NCI-H526 treated with DMSO at 0.1 percent for 48 hours (cell line): ENCODE data around the gene HIVEP2.

Source experiments
- DNase-seq: peaks from one replicate; lab custom pipeline; 2025; lab: John Stamatoyannopoulos, UW

HIVEP2 gene

DNA sequence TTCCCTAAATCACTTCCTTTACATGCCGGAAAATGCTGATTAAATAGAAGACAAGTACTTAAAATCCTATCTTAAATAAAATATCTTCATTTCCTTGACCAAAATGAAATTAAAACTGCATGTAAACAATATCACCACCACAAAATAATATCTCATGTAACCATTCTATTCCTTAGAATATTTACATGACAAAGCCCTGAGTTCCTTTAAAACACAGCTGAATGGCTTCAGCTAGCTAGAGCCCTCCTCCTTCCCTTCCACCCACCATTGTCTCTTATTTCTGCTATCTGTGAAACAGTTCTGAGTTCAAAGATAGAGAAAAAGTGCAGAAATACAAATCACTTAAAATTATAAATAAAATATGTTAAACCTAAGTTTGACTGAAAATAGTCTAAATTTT is 103.1 kb downstream of the HIVEP2 start:
- DNase-seq = no peak

DNA sequence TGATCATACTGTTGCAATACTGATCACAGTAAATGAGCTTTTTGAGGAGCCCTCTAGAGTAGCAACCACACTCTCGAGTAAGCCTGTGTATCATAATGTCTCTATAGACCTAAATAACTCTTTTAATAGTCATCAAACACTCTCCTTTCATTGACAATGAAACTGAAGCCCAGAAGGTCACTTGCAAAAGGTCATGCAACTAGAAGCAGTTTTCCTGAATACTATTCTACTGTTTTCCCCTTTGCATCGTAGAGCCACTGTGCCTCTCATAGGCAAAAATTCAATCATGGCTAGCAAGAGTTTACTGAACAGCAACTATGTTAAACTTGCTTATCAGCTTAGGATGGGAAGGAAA is 105.3 kb downstream of the HIVEP2 start:
- DNase-seq = no peak

DNA sequence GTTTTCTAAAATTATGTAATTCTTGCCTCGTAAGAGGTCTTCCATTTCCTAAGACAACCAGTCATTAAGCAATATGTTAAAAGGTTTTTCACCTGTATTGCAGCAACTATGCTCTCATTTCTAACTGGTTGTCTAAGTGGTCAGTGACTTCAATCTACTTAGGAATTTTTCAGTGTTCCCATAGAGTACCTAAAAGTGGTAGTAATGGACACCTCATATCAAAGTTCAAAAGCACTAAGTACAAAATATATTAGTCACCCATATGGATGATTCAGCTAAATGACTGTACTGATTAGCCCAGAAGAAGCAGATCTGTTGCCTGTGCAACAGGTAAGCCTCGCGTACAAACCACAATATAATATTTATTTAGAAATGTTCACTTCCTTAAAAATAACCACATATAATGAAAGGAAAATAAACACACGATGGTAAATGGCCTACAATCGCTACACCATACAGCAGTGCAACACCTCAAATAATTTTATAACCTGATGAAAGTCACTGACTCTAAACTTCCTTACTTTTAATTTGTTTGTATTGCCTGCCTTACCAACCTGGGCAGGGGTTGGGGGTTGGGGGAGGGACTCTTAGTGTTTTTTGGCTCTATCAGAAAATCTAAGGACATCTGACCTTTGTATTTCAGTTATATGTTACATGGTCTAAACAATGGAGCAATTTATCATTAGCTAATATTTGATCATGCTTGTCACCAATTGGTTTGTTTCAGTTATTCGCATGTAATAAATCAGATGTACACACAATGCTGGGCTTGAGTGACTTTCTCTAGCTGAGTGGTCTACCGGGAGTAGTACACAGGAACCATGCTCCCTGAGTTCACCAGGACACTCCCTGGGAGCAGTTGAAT is 105.9 kb downstream of the HIVEP2 start:
- DNase-seq = no peak

DNA sequence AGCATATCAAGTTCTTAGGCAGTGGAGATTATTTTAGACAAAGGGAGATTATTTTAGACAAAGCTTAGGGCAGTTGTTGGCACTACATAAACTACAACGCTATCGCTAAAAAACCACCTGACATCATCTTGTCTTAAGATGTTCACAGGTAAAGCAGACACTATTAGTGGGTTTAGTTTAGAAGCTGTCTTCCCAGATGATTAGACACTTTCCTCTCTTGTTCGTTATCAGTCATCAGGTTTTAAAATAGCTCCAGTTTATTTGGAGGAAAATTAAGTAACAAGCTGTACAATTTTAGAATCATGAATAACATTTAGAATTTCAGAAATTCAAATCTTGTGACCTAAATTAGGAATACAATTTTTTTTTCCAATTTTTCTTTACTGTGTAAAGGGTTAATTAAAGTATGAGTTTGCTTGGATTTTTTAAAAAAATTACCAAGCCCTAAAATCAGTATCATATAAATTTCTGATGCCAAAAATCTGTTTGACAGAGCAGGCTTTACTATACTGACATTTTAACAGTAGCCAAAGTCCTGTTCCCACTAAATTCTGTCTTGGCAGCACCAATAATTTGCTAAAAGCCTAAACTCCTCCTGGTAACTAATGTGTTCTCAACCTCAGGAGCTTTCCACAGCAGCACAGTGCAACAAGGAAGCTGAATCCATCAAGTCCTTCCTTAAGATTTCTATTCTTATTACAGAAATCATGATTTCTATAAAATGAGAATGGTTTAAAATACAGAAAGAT is 109.0 kb downstream of the HIVEP2 start:
- DNase-seq = no peak

DNA sequence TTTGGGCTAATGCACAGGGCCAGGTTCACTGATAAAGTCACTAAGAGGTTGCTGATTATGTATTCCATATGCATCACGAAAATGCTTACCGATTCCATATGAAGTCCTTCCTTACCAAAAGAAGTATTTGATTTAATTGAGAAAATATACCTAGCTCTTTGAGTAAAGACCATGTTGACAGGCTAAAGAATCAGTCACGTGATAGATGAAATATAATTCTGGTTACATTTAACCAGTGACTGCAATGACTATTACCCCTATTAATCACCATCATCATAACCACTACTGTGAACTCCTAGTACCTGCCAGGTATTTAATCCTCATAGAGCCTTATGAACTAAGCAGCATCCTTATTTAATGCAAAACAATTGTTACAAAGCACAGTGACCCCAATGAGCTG is 110.1 kb downstream of the HIVEP2 start:
- no peak for DNase-seq

DNA sequence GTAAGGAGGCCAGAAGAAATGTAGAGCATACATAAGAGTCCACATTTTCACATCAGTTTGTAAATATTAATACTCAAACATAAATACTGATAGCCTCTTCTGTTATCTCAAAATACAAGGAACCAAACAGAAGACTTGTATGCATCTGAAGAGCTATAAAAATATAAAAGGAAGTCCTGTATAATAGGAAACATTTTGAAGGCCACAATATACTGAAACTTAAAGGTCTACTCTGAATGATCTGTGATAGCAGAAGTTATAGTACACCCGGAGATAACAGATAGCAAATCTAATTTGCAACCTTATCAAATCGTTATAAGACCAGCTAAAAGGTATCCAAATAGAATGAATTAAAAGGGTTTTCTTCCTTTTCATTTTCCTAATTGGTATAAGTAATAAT is 111.2 kb downstream of the HIVEP2 start:
- no peak for DNase-seq

DNA sequence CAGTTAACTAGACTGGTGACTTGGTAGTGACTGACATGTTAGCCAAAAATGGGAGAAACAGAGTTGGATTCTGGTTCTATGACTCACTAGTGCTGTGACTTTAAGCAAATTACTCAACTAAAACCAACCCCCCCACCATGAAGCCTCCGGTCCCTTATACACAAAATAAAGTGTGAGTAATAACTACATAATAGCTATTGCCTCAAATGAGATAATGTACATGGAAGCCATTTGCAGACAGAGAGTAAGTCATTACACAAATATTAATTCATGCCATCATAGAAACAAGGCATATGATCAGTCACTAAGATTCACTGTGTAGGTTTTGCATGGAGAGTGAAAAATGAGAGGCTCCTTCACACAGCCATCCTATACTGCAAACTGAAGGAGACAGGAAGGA is 111.9 kb downstream of the HIVEP2 start:
- DNase-seq = no peak

DNA sequence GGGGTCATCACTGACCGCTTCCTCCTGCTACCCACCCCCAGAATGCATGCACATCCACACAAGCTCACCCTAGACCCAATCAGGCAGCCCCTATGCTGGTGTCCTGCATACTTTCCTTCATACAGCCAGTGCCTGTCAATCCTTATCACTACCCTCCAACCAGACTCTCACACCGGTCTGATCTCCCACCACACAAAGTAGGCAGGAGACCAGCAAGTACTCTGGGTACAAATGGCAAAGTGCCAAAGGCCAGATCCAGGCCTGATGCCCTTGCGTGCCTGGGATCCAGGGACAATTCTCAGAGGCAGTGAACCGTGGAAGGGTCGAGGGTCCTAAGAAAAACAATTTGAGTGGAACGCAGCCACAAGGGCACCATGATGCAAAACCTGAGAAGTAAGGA is 114.2 kb downstream of the HIVEP2 start:
- no peak for DNase-seq

DNA sequence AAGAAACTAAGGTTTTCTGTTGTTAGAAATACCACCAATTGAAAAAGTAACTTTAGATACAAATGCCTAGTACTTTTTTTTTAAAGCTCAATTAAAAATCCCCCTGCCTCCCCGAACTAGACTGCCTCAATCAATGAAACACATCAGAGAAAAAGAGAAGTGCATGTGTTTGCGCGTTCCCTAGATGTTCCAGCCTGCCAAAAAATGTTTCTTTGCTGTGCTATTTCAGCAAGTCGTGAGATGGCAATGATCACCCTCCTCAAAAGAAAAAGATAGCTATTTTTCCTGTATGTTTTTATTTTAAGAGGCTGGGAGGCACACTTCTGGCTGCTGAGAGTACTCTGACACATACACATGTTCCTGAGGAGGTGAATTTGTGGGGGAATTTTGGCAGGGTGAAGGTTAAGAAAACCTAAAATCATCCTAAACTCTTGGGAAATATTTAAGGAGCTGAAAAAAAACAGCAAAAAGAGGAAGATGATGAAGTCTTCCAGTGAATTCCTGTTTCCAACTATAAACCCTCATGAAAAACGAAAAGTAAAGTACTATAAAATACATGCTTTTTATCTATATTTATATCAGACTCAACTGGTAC is 114.8 kb downstream of the HIVEP2 start:
- DNase-seq = no peak

DNA sequence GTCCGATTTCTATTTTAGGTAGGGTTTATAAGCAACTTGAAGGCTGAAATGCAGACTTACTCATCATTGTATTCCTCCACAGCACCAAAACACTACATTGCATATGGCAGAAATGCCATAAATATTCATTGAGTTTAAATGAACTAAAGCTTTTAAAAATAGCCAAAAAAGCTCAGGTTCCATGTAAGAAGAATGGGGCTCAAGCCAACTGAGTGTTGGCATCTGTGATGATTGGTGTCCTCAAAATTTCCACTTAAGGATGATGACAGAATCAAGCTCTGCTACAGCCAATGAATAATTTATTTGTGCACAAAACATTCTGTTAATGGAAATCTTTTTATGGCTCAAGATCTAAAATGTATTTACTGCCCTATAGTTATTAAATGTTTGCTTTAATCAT is 115.4 kb downstream of the HIVEP2 start:
- DNase-seq = no peak

DNA sequence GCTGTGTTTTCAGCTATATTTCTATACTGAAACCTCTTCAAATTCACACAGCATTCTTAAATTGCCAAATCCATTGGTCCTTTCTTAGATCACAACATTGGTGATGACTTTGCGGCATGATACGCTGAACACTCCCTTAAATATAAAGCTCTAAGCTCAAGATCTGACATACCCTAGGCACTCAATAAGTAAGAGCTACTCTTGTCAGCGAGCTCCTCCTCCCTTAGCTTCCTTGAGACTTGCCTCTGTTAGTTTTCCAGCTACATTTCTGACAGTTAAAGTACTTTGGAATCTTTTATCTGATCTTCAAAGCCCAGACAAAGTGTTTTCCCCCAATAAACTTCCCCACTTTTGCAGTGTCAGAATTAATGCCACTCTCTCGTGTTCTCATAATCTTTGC is 117.0 kb downstream of the HIVEP2 start:
- DNase-seq = no peak

DNA sequence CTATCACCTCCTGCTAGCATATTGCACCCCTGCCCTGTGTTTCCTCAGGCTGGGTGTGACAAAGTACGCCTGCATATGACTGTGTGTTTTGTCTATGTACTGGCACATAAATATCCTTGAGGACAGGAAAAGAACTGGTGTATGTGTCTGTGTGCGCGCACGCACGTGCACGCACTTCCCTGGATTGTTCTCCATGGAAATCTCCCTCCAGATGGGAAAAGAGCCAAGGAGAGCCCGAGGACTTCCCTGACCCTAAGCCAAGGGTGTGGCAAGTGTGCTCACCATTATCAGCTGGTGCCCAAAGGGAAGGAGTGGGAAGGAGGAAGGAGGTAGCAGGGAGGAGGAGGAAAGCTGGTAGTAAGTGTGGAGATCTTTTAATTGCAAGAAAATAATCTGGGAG is 117.6 kb downstream of the HIVEP2 start:
- DNase-seq = no peak

DNA sequence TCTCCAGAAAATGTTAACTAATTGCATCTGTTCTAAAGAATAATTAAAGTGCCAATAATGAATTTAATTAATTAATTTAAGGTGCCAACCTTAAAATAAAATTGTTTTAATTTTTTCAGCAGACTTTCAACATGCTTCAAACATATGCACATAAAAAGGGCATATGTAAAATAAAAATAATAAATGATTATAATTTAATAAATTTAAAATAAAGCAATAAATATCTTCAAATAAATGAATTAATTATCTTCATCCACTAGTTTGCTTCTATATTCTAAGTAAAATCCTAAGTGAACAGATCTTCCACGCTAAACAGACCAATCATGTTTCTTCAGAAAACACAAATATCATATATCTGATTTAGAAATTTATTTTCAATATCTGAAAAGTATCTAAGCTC is 119.2 kb downstream of the HIVEP2 start:
- DNase-seq = no peak

DNA sequence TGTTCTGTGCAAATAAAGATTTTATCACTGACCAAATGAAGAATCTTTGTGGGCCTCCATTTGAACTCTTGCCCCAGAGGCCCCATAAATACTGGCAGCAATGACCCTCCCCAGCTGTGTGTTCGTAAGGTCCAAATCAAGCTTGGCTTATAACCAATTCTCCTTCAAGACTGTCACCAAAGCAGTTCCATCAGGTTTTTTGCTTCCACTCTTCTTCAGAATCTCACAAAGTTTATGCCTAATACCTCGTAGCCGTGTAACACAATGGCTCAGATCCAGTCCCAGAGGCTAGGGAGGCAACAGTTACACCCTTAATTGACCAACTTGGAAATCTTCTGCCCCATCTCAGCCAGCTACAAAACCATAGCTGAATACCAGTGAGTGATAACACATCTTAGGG is 120.5 kb downstream of the HIVEP2 start:
- DNase-seq = no peak

DNA sequence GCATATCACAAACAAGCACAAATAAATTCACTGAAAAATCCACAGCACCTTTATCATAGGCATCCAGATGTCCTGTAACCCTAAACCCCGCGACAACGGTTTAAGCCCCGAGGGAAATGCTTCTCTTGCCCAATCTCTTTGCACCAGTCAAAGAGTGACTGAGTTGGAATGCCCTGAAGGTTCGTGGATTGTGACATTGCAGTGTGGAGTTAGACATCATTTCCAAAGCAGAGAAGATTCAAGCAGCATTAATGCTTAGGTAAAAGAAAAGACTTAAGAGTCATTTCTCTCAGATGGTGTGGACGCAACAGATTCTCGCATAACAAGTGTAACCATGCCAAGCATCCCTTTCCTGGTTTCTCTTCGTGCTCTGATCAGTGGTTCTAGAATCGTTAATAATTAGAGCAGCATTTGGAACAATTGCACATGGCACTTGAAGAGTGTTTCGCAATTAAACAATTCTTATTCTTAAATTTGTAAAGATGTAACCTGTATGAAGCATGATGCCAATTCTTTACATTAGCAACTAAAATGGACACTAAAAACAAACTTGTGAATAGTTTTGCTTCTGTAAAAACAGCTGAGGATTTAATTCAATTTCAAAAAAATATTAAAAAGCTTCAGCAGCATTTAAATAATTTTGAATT is 121.6 kb downstream of the HIVEP2 start:
- no peak for DNase-seq

DNA sequence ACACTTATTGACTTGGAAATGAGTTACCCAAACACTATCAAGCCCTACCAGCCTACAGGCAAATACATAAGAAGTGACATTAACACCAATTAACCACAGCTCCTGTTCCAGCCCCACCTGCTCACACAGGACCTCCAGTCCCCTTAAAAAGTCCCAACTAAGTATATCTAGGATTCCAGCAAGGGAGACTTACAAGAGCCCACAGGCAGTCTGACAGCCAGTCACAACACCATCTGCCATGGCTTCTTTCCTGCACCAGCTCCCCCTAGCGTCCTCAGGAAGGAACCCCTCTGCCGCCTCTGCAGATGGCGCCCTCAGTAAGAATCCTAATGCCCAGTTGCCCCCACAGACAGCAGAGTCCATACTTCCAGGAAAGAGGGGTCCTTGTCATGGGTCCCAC is 122.1 kb downstream of the HIVEP2 start:
- DNase-seq = no peak

DNA sequence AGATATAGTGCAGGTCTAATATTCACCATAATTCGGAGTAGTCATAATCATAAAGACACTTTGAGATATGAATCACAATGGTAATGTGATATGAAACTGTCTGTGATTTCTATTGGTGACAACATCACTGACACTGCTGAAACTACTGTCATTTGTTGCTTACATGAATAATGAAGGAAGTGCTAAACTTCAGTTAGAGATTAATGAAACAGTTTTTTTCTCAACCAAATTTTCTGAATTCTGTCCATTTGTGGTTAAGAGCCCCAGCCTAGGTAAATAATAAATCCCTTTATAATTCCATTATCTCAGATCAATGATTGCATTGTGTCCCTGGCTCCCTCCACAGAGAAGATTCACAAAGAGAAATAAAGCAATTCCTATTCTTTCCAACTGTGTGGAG is 122.6 kb downstream of the HIVEP2 start:
- no peak for DNase-seq

DNA sequence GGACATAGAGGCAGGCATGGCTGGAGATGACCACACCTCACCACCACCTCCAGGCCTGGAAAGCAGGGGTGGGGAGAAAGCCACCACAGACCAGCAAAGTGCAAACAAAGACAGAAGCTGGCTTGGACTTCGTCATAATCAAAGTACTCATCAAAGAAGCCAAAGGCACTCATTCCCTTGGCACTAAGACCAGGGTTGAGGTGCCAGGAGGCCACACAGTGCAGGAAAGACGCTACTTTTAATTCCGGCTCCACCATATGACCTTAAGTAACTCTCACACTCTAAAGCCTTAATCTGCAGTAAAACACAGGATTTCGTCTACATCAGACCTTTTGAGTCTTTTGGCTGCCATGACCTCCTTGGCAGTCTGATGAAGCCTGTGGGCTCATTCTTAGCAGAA is 123.1 kb downstream of the HIVEP2 start:
- DNase-seq = no peak

DNA sequence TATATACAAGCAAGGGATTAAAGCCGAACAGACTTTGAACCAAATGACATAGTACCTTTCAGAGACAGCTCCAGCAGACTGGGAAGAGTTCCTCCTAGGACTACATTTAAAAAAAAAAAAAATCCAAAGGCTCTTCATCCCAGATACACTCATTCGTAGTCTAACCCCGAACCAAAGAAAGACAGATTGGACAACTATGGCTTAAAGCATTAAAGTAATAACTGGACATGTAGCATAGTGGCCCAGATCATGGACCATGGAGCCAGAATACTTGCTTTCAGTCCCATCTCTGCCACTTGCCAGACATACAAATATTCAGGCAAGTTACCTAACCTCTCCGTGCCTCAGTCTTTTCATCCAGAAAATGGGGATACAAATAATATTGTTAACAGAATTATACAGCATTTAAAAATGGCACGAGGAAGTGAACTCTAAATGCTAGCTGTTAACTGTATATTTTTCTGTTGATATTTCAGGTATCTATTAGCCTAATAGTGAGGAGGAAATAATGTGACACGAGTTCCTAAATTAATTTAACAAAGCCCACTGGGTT is 123.7 kb downstream of the HIVEP2 start:
- no peak for DNase-seq

DNA sequence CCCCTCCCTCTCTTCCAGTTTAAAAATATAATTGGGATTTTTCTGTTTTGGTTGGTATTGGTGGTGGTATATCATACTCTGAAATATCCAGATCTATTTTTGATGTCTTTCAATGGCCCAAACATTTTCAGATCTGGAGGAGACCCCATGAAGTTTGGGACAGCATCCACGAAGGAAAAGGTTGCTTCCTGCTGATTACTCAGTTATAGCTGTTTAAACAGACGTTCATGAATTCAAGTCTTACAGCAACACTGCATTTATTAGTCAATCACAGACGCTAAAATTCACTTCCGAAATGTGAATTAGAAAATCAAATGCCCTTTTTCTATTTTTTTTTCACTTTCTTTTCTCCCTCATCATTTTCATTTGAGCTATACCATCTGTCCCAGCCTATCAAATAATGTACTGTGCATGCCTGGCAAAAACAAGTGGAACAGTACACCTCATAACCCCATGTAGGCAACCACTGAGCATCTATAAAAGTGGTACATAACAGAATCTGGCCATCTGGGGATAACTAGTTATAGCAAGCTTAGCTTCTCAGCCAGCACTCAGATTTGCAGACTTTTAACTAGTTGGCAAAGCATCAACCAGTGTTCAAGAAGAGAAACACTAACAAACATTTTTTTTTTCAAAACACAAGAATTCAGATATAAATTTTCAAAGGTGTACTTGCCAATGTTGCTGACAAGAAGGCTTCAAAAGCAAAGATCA is 124.5 kb downstream of the HIVEP2 start:
- DNase-seq = no peak

DNA sequence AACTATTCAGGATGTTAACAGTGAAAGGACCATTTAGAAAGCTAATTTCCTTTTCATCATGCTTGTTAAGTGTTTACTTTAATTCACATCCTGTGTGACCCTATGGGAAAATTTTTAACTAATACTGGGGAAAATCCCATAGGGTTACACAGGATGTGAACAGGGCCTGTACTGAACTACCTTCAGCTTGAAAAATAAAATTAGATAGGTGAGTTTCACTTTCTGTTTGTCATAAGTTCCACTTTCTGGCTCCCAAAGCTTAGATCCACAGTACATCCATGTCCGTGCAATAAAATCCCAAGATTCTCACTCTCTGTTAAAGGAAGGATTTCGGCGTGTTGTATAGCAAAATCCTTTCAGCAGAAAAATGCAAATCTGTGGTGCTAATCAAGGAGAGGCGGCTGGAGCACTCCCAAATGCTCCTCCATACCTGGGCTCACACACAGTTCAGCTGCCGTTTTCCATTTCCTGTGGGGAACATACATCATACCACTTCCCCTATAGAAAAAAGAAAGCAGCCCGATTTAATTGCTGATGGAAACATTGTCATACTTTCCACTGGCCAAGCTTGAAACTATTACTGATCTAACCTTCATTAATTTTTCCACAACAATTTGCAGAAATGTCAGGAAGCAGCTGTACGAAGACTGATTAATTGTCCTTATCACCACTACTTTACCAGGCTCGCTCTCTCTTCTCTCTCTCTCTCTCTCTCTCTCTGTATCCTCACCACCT is 125.2 kb downstream of the HIVEP2 start:
- peak; percentile 51 for DNase-seq
